ENCODE measurements around the gene CACNB2. TPM values are rescaled to one million over a fixed set of nuclear protein-coding genes. Genes with fewer than 3 reads are reported as not detected.

CACNB2 gene
- total RNA-seq, 2 donors from 2014 or later: 19.0 to 20.6 TPM

GRCh38 chr10:18323916-18324315 is 183.7 kb downstream of the CACNB2 start:
- no peaks in the 10 kb centered on the region for H3K36me3 ChIP-seq
- H3K4me3 ChIP-seq: no peak overlapping the region
- peaks cover 0 to 2% of the 10 kb centered on the region in 2 donors for H3K9me3 ChIP-seq
- no peak overlapping the region for H3K27ac ChIP-seq
- TF ChIP-seq CTCF (IDR thresholded peaks at IDR 0.05): no peak
- H3K27me3 ChIP-seq: no peaks in the 10 kb centered on the region
- no peak for DNase-seq (ENCODE audit: low spot score)
- H3K4me1 ChIP-seq: no peaks in the 10 kb centered on the region

DNA sequence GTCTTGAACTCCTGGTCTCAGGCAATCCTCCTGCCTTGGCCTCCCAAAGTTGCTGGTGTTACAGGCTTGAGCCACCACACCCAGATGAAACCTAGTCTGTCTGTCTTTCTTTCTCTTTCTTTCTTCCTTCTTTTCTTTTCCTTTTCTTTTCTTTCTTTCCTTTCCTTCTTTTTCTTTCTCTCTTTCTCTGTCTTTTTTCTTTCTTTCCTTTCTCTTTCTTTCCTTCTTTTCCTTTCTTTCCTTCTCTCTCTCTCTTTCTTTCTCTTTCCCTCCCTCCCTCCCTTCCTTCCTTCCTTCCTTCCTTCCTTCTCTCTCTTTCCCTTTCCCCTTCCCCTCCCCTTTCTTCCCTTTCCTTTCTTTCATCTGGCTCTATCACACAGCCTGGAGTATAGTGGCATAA is 185.2 kb downstream of the CACNB2 start:
- DNase-seq (ENCODE audit: low spot score): no peak
- H3K4me3 ChIP-seq: no peak overlapping the region
- no peak overlapping the region for H3K27ac ChIP-seq
- no peaks in the 10 kb centered on the region for H3K36me3 ChIP-seq
- H3K9me3 ChIP-seq: no peaks in the 10 kb centered on the region
- TF ChIP-seq CTCF (IDR thresholded peaks at IDR 0.05): no peak
- H3K27me3 ChIP-seq: no peaks in the 10 kb centered on the region
- no peaks in the 10 kb centered on the region for H3K4me1 ChIP-seq

DNA sequence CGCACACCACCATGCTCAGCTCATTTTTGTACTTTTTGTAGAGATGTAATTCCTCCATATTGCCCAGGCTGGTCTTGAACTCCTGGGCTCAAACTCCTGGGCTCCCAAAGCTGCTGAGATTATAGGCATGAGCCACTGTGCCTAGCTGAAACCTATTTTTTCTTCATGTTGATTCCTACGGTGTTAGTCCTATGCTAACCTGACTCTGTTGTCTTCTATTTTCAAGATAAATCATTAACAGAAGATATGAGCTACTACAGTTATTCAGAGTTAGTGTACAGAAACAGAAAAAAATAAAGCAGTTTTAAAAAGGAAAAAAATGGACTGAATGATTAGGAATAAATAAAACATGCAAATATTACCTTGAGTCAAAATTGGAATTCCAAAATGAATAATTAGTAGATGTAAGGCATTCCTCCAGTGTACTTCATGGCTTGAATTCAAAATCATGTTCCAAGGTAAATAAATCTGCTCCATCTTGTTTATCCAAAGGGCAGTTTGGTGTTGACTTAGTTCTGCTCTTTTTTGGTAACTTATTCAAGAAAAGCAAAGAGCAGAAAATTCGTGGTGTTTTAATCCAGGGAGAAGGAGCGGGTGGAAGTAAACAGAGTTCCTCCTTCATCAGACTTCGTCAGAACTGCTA is 185.8 kb downstream of the CACNB2 start:
- Histone ChIP-seq H3K9me3 (no peaks in the 10 kb centered on the region), H3K4me1 (no peaks in the 10 kb centered on the region), H3K27me3 (no peaks in the 10 kb centered on the region), H3K36me3 (no peaks in the 10 kb centered on the region), H3K27ac (no peak overlapping the region), H3K4me3 (no peak overlapping the region)
- no peak for TF ChIP-seq CTCF (IDR thresholded peaks at IDR 0.05)
- DNase-seq (ENCODE audit: low spot score): no peak

- no peaks in the 10 kb centered on the region for H3K36me3 ChIP-seq
- no peaks in the 10 kb centered on the region for H3K9me3 ChIP-seq
- no peak for TF ChIP-seq CTCF (IDR thresholded peaks at IDR 0.05)
- no peak overlapping the region for H3K4me3 ChIP-seq
- no peaks in the 10 kb centered on the region for H3K27me3 ChIP-seq
- no peak overlapping the region for H3K27ac ChIP-seq
- H3K4me1 ChIP-seq: peaks cover 0 to 15% of the 10 kb centered on the region in 2 donors
- DNase-seq (ENCODE audit: low spot score): no peak
These were observed 188.7 kb downstream of the CACNB2 start for GRCh38 chr10:18328941-18329340.

- H3K4me1 ChIP-seq: peaks cover 0 to 22% of the 10 kb centered on the region in 2 donors
- no peaks in the 10 kb centered on the region for H3K27me3 ChIP-seq
- no peak overlapping the region for H3K4me3 ChIP-seq
- no peaks in the 10 kb centered on the region for H3K9me3 ChIP-seq
- H3K27ac ChIP-seq: peak overlapping the region; percentile 41 to 82
- DNase-seq (ENCODE audit: low spot score): no peak
- no peak for TF ChIP-seq CTCF (IDR thresholded peaks at IDR 0.05)
- H3K36me3 ChIP-seq: no peaks in the 10 kb centered on the region
These were observed 191.8 kb downstream of the CACNB2 start for GRCh38 chr10:18332048-18332447.

- Histone ChIP-seq H3K27me3 (no peaks in the 10 kb centered on the region), H3K9me3 (no peaks in the 10 kb centered on the region), H3K4me3 (no peak overlapping the region), H3K27ac (peak overlapping the region; percentile 41 to 82), H3K4me1 (peaks cover 0 to 22% of the 10 kb centered on the region in 2 donors), H3K36me3 (no peaks in the 10 kb centered on the region)
- no peak for TF ChIP-seq CTCF (IDR thresholded peaks at IDR 0.05)
- no peak for DNase-seq (ENCODE audit: low spot score)
These were observed 192.3 kb downstream of the CACNB2 start for GRCh38 chr10:18332484-18332883.
